Vagina (tissue), 2 donors: ENCODE results near the gene POLE4. TPM values are rescaled to one million over a fixed set of nuclear protein-coding genes. Genes with fewer than 3 reads are reported as not detected.

Experiments used
- DNase-seq, 2 donors: peaks; one replicate each; pipeline ENCODE4 v3.0.0-alpha.2; 2017; ENCODE audit errors: extremely low spot score in 2 of 2
- H3K27ac ChIP-seq: fragments of 200-600 bp; sonication (generic); one replicate; pipeline ENCODE4 v1.5.1; 2019
- H3K27me3 ChIP-seq: fragments of 200-600 bp; sonication (generic); one replicate; pipeline ENCODE4 v1.5.1; 2019
- H3K36me3 ChIP-seq, 2 donors: fragments of 200-600 bp; sonication (generic); one replicate each; pipeline ENCODE4 v1.5.1; 2017 to 2019
- H3K4me1 ChIP-seq: fragments of 200-600 bp; sonication (generic); one replicate; pipeline ENCODE4 v1.5.1; 2019
- H3K4me3 ChIP-seq, 2 donors: fragments of 200-600 bp; sonication (generic); 1 replicate in 1 of 2; 2 replicates in 1 of 2; pipeline ENCODE4 v1.5.1; 2016 to 2019
- H3K9me3 ChIP-seq: fragments of 200-600 bp; sonication (generic); one replicate; pipeline ENCODE4 v1.5.1; 2019
- POLR2A ChIP-seq, 2 donors: fragments of 450-650 bp; IDR thresholded peaks; one replicate each; pipeline ENCODE4 v1.6.1; 2017; ENCODE audit warnings: antibody characterized with exemption in 2 of 2, mild to moderate bottlenecking in 2 of 2, moderate library complexity in 2 of 2
- POLR2AphosphoS5 ChIP-seq, 2 donors: sonication (generic); formaldehyde crosslinking; IDR thresholded peaks; one replicate each; pipeline ENCODE4 v1.9.0; 2017; ENCODE audit warnings: antibody characterized with exemption in 2 of 2, mild to moderate bottlenecking in 2 of 2, low read depth in 1 of 2; ENCODE audit not compliant: insufficient read depth in 1 of 2
- intact Hi-C: fragments of 100-400 bp; cut with DNase I; formaldehyde crosslinking; loops from one replicate; pipeline ENCODE4 v1.15.1; 2023
- total RNA-seq: library from RNA; depleted of rRNA; stranded (reverse); fragments of >200 nt; gene quantifications from one replicate; pipeline ENCODE4 v1.2.3, GENCODE V29; 2016
- TF ChIP-seq, protein P1 (sequence below), 3 experiments: fragments of 450-650 bp in 2 of 3; fragments of 200-600 bp in 1 of 3; sonication (generic) in 1 of 3; IDR thresholded peaks; one replicate each; pipeline ENCODE4 v1.5.1; 2017 to 2019; ENCODE audit warnings: antibody characterized with exemption in 3 of 3, mild to moderate bottlenecking in 2 of 3, moderate library complexity in 2 of 3

Gene POLE4, protein sequence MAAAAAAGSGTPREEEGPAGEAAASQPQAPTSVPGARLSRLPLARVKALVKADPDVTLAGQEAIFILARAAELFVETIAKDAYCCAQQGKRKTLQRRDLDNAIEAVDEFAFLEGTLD
- total RNA-seq: 21.6 TPM

DNA sequence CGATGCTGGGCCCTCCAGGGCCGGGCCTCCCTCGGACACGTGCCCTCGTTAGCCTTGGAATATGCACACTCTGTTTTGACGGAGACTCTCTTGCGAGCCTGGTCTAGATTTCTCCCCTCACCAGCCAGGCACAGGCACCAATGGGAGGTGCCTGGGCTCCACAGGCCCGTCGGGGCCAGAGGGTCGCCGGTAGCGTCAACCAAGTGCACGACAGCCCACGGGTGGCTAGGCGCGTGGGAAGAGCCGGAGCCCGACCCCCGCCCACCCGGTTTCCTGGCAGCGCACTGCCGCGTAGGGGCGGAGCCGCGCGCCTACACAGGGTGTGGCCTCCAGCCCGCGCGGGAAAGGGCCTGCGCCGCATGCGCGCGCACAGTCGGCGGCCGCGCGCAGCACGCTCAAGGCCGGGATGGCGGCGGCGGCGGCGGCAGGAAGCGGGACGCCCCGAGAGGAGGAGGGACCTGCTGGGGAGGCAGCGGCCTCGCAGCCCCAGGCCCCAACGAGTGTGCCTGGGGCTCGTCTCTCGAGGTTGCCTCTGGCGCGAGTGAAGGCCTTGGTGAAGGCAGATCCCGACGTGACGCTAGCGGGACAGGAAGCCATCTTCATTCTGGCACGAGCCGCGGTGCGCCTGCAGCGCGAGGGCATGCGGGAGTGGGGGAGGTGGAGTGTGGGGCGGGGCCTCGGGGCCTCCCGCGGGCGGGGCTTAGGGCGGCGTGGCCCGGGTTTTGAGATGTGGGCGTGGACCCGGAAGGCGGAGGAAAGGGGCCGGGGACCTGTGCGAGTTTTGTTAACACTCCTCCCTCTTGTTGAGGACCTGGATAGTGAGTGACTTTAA, at the start of gene POLE4:
Gene POLE4, plus strand, starts transcription at position 370 of the 832 bp plus-strand sequence. Its CDS starts 37 bp downstream, at position 407.
- Histone ChIP-seq H3K9me3 (no peaks in the 10 kb centered on the region), H3K27ac (peak within 1 kb of the TSS; percentile 88), H3K27me3 (no peaks in the 10 kb centered on the region), H3K36me3 (no peaks in the 10 kb centered on the region), H3K4me3 (peak within 1 kb of the TSS; percentile 58 to 63), H3K4me1 (peaks cover 5% of the 10 kb centered on the region)
- intact Hi-C loops: no loop called here
- TF ChIP-seq POLR2A (IDR thresholded peaks at IDR 0.05) (peak in 1 of 2 donors; percentile 82), POLR2AphosphoS5 (IDR thresholded peaks at IDR 0.05; ENCODE audit: insufficient read depth in 1 of 2, low read depth in 1 of 2) (peak in 1 of 2 donors; percentile 87)
- TF ChIP-seq, protein P1, sequence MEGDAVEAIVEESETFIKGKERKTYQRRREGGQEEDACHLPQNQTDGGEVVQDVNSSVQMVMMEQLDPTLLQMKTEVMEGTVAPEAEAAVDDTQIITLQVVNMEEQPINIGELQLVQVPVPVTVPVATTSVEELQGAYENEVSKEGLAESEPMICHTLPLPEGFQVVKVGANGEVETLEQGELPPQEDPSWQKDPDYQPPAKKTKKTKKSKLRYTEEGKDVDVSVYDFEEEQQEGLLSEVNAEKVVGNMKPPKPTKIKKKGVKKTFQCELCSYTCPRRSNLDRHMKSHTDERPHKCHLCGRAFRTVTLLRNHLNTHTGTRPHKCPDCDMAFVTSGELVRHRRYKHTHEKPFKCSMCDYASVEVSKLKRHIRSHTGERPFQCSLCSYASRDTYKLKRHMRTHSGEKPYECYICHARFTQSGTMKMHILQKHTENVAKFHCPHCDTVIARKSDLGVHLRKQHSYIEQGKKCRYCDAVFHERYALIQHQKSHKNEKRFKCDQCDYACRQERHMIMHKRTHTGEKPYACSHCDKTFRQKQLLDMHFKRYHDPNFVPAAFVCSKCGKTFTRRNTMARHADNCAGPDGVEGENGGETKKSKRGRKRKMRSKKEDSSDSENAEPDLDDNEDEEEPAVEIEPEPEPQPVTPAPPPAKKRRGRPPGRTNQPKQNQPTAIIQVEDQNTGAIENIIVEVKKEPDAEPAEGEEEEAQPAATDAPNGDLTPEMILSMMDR (IDR thresholded peaks at IDR 0.05): peak in 1 of 3 experiments; percentile 22
- peak in 1 of 2 donors; percentile 93 for DNase-seq

DNA sequence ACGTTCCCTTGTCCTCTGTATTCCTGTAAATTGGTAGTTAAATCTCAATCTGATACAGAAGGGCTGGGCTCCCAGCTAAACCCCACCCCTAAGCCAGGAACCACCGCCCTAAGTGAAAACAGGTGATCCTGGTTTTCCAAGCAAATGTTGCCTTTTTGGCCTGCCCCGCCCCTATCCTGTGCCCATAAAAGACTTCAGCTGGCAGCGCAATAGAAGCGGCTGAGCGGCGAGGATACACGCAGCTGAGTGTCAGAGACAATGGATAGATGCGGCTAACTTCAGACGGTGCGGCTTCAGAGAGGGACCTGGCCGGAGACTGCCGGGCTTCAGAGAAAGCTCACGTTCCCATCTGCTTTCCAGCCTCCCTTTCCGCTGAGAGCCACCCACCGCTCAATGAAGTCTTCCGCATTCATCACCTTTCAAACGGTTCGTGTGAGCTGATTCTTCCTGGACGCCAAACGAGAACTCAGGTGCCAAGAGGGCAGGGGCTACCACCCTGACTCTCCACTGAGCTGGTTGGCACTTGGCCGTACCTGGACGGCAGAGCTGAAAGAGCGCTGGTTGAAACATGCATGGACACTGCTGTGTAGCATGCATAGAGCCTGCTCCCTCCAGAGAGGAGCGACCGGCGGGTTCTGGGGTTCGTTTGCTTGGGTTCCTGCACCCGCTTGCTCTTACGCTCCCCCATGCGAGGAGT, 49.5 kb upstream of the POLE4 start:
- H3K4me3 ChIP-seq: no peak overlapping the region
- TF ChIP-seq POLR2AphosphoS5 (IDR thresholded peaks at IDR 0.05; ENCODE audit: insufficient read depth in 1 of 2, low read depth in 1 of 2) (no peak), POLR2A (IDR thresholded peaks at IDR 0.05) (no peak)
- TF ChIP-seq, protein P1 (IDR thresholded peaks at IDR 0.05): no peak
- H3K36me3 ChIP-seq: no peaks in the 10 kb centered on the region
- H3K9me3 ChIP-seq: no peaks in the 10 kb centered on the region
- H3K27me3 ChIP-seq: no peaks in the 10 kb centered on the region
- intact Hi-C loops: no loop called here
- no peak overlapping the region for H3K27ac ChIP-seq
- no peaks in the 10 kb centered on the region for H3K4me1 ChIP-seq
- DNase-seq: peak in 1 of 2 donors; percentile 67

DNA sequence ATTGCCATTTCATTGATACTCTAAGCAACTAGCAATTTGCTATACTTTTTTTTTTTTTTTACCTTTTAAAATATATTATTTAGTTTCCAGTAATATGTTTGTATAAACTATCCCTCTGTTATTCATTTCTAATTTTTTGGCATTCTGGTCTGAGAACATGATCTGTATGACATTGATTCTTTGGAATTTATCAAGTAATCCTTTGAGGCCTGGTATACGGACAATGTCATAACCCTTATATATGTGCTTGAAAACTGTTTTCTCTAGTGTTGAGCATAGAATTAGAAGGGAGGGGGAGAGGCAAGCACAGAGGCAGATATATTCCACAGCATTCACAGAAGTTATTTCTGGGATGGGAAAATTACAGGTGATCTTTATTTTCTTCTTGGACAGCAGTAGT, 48.2 kb upstream of the POLE4 start:
- TF ChIP-seq POLR2AphosphoS5 (IDR thresholded peaks at IDR 0.05; ENCODE audit: insufficient read depth in 1 of 2, low read depth in 1 of 2): no peak
- TF ChIP-seq, protein P1 (IDR thresholded peaks at IDR 0.05): no peak
- TF ChIP-seq POLR2A (IDR thresholded peaks at IDR 0.05): no peak
- Histone ChIP-seq H3K4me1 (no peaks in the 10 kb centered on the region), H3K4me3 (no peak overlapping the region), H3K27me3 (no peaks in the 10 kb centered on the region), H3K27ac (no peak overlapping the region), H3K9me3 (no peaks in the 10 kb centered on the region), H3K36me3 (no peaks in the 10 kb centered on the region)
- DNase-seq: no peak
- intact Hi-C loops: no loop called here

DNA sequence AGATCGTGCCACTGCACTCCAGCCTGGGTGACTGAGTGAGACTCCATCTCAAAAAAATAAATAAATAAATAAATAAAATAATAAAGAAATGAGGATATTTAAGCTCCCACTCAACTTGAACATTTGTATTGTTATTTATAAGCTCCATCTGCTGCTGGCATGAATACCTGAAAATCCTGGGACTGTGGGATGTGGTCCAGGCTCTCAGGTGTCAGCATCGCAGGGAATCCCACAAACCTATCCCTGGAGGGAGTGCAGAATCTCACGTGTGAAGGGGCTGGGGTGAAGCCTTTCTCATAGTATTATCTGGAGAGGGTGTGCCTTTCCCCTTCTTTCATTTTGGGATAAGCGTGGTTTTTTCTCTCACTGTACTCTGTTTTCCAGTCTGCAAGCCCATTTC, 47.4 kb upstream of the POLE4 start:
- DNase-seq: no peak
- H3K9me3 ChIP-seq: no peaks in the 10 kb centered on the region
- H3K27ac ChIP-seq: no peak overlapping the region
- TF ChIP-seq POLR2AphosphoS5 (IDR thresholded peaks at IDR 0.05; ENCODE audit: insufficient read depth in 1 of 2, low read depth in 1 of 2): no peak
- TF ChIP-seq POLR2A (IDR thresholded peaks at IDR 0.05): no peak
- TF ChIP-seq, protein P1 (IDR thresholded peaks at IDR 0.05): no peak
- no peaks in the 10 kb centered on the region for H3K36me3 ChIP-seq
- intact Hi-C loops: no loop called here
- no peaks in the 10 kb centered on the region for H3K4me1 ChIP-seq
- H3K27me3 ChIP-seq: no peaks in the 10 kb centered on the region
- H3K4me3 ChIP-seq: no peak overlapping the region
